Mucosa of descending colon (tissue), 3 donors: ENCODE results near the gene SZT2. TPM values are rescaled to one million over a fixed set of nuclear protein-coding genes. Genes with fewer than 3 reads are reported as not detected.
A peak's percentile ranks its signal among the peaks of the same experiment; 100 is the strongest.

ENCODE experiments used
- ATAC-seq: fragments of 200-7000 bp; cut with Tn5 transposase; one replicate; pipeline ENCODE4 v1.9.1; 2020; ENCODE audit warnings: mild to moderate bottlenecking, moderate library complexity
- DNase-seq, 3 donors: peaks; one replicate each; pipeline ENCODE4 v3.0.0-alpha.2; 2020
- H3K36me3 ChIP-seq: fragments of 200-600 bp; one replicate; pipeline ENCODE4 v1.8.0; 2021; ENCODE audit warnings: low read depth, mild to moderate bottlenecking
- H3K4me1 ChIP-seq: fragments of 200-600 bp; one replicate; pipeline ENCODE4 v1.8.0; 2021; ENCODE audit warnings: low read depth, mild to moderate bottlenecking
- H3K4me3 ChIP-seq: fragments of 200-600 bp; one replicate; pipeline ENCODE4 v1.8.0; 2021; ENCODE audit warnings: mild to moderate bottlenecking
- H3K9me3 ChIP-seq: fragments of 200-600 bp; one replicate; pipeline ENCODE4 v1.8.0; 2021; ENCODE audit warnings: mild to moderate bottlenecking
- intact Hi-C, 2 donors: fragments of 100-400 bp; cut with DNase I in 1 of 2; cut with micrococcal nuclease in 1 of 2; formaldehyde crosslinking; loops; one replicate each; pipeline versions ENCODE4 v1.11.0 to v1.11.1; 2022; cut with DNase I, micrococcal nuclease
- total RNA-seq, 3 donors: library from RNA; stranded (reverse); fragmentation: NEBNext Ultra II Directional in 2 of 3; extraction: Animal tissue kit (Norgen Biotek cat#: 25700) in 2 of 3; gene quantifications; one replicate each; pipeline versions ENCODE4 v1.2.1 to v1.2.4, GENCODE V29; 2021 to 2023
- TF ChIP-seq, protein P1 (sequence below): fragments of 200-600 bp; IDR thresholded peaks from one replicate; pipeline ENCODE4 v1.8.0; 2022; ENCODE audit warnings: antibody characterized with exemption, mild to moderate bottlenecking
- donor health status: DM: no; HTN: no; CAD: no; lungs with moderate emphysema.
- donor health status: DM: no; HTN: no; CAD: no.
- donor health status: DM: no; HTN: yes; CAD: no.

SZT2 gene
- total RNA-seq, 3 donors from 2014 or later = 61.7 to 93.6 (median 75.4) TPM

DNA sequence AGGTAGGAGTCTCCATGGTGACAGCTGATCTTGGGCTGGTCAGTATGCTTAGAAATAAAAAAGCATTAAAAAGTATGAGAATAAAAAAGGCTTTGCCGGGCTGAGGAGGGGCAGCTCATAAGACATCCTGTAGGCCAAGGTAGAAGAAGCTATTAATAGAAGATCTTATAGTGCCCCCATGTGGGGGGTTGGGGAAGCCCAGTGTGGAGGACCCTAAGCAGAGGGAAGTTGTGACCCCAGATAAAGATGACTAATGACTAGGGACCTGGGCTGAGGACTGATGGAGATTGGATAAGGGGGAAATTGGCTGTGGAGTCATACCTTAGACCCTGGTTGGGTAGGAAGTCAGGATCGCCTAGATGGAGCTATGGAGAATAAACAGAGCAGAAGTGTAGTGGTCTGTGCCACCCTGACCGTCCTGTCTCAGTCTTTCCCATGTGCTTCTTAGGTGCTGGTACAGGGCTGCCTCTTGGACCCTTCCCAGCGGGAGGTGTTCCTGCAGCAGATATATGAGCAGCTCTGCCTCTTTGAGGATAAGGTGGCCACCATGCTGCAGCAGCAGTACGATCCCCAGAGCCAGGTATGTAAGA lies 25.0 kb downstream of the SZT2 start:
- peaks cover 6% of the 10 kb centered on the region for H3K36me3 ChIP-seq

GRCh38 chr1:43415901-43416300 lies 26.2 kb downstream of the SZT2 start:
- DNase-seq = no peak
- Histone ChIP-seq H3K9me3 (no peaks in the 10 kb centered on the region), H3K4me1 (no peaks in the 10 kb centered on the region), H3K36me3 (peaks cover 16% of the 10 kb centered on the region), H3K4me3 (no peak overlapping the region)
- TF ChIP-seq, protein P1, sequence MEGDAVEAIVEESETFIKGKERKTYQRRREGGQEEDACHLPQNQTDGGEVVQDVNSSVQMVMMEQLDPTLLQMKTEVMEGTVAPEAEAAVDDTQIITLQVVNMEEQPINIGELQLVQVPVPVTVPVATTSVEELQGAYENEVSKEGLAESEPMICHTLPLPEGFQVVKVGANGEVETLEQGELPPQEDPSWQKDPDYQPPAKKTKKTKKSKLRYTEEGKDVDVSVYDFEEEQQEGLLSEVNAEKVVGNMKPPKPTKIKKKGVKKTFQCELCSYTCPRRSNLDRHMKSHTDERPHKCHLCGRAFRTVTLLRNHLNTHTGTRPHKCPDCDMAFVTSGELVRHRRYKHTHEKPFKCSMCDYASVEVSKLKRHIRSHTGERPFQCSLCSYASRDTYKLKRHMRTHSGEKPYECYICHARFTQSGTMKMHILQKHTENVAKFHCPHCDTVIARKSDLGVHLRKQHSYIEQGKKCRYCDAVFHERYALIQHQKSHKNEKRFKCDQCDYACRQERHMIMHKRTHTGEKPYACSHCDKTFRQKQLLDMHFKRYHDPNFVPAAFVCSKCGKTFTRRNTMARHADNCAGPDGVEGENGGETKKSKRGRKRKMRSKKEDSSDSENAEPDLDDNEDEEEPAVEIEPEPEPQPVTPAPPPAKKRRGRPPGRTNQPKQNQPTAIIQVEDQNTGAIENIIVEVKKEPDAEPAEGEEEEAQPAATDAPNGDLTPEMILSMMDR = no peak
- intact Hi-C loops = loop anchor here (10.0 kb wide), 2 partner anchors 181 to 191 kb away; no protein-coding TSS in a partner anchor
- ATAC-seq = no peak

More for the DNA sequence above, 25.0 kb downstream of the SZT2 start:
- peak; percentile 82 for ATAC-seq
- no peak overlapping the region for H3K4me3 ChIP-seq
- TF ChIP-seq, protein P1 = peak; percentile 48
- intact Hi-C loops = loop anchor here (10.0 kb wide), 2 partner anchors 180 to 190 kb away; no protein-coding TSS in a partner anchor
- peak in 1 of 3 donors; percentile 84 for DNase-seq
- no peaks in the 10 kb centered on the region for H3K9me3 ChIP-seq
- H3K4me1 ChIP-seq = no peaks in the 10 kb centered on the region

DNA sequence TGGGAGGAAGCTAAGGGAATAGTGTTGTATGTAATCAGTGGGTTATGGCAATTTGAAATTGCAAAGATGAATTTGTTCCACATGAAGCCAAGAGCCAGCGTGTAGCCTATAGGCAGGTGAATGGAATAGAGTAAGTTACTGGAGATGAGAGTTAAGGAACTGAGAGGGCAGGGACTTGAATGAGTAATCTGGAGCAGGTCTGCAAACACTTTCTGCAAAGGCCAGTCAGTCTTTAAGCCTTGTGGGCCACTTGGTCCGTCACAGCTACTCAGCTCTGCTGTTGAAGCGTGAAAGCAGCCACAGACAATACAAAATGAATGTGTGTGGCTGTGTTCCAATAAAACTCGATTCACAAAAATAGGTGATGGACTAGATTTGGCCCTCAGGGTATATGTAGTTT lies 29.2 kb downstream of the SZT2 start:
- no peaks in the 10 kb centered on the region for H3K4me1 ChIP-seq
- no peak for ATAC-seq
- H3K4me3 ChIP-seq = no peak overlapping the region
- TF ChIP-seq, protein P1 = no peak
- intact Hi-C loops = loop anchor here (10.0 kb wide), 2 partner anchors 184 to 194 kb away; no protein-coding TSS in a partner anchor
- H3K9me3 ChIP-seq = no peaks in the 10 kb centered on the region
- H3K36me3 ChIP-seq = peaks cover 20% of the 10 kb centered on the region
- DNase-seq = no peak

DNA sequence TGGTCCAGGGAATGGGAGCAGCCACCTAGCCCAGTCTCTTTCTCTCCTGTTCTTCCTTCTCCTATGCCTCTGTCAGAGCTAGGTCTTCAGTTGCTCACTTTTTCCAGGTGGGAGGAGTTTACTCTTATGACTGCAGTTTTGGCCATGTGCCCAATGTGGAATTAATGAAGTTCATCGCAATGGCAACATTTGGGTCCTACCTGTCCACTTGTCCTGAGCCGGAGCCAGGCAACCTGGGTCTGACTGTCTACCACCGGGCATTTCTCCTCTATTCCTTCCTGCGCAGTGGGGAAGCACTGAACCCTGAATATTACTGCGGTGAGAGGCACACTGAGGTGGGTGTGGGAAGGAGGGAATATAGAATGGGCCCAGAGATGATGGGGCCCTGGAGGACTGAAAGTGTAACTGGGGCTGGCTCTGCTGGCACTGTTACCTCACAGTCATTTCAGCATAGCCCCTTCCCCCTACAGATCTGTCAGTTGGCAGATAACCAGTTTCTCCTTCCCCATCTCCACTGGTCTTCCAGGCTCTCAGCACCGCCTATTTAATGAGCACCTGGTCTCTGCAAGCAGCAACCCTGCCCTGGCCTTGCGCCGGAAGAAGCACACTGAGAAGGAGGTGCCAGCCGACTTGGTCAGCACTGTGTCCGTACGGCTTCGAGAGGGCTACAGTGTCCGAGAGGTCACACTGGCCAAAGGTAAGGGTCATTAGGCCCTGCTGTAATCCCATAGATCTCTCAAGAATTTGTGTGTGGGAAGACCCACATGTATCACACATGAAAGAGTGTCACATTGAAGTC lies 30.1 kb downstream of the SZT2 start:
- TF ChIP-seq, protein P1 = no peak
- no peak for ATAC-seq
- intact Hi-C loops = loop anchor here (10.0 kb wide), 2 partner anchors 185 to 195 kb away; no protein-coding TSS in a partner anchor
- Histone ChIP-seq H3K4me1 (no peaks in the 10 kb centered on the region), H3K4me3 (no peak overlapping the region), H3K36me3 (peaks cover 20% of the 10 kb centered on the region), H3K9me3 (no peaks in the 10 kb centered on the region)
- DNase-seq = no peak

DNA sequence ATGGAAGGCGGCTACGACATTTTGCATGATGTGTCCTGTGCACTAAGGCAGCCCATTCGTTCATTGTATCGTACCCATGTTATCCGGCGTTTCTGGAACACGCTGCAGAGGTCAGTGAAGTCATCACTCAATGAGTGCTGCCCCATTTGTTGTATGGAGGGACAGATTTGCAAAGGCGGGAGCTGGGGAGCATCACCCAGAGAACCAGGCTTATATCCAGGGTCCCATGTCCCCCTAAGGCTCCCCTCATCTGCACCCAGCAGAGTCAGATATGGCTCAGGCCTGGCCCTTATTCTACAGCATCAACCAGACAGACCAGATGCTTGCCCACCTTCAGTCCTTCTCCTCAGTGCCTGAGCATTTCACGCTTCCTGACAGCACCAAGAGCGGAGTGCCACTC lies 31.2 kb downstream of the SZT2 start:
- Histone ChIP-seq H3K9me3 (no peaks in the 10 kb centered on the region), H3K4me3 (no peak overlapping the region), H3K36me3 (peaks cover 20% of the 10 kb centered on the region), H3K4me1 (no peaks in the 10 kb centered on the region)
- TF ChIP-seq, protein P1 = no peak
- ATAC-seq (no peak), DNase-seq (no peak)
- intact Hi-C loops = no loop called here
